ENCODE data around the gene AFAP1. TPM values are rescaled to one million over a fixed set of nuclear protein-coding genes. Genes with fewer than 3 reads are reported as not detected.

The AFAP1 gene
- total RNA-seq, 1 experiment from 2014 or later = 23.6 TPM

- ChIA-PET POLR2A (interaction anchor here (1.6 kb wide), 1 partner anchor 18 kb away, joined by 4 read pairs; no protein-coding TSS in a partner anchor), CTCF (interaction anchor here (0.9 to 3.9 kb wide), 4 partner anchors 46 to 139 kb away, joined by 3 to 27 read pairs (median 4); no protein-coding TSS in a partner anchor)
- no peaks in the 10 kb centered on the region for H3K9me3 Mint-ChIP-seq
- TF ChIP-seq ZNF121 (CRISPR knock-in tag; IDR thresholded peaks at IDR 0.05) (peak; percentile 14; the same call in 1 of the 2 replicates), CBFB (CRISPR knock-in tag; IDR thresholded peaks at IDR 0.05; ENCODE audit: low read depth) (no peak), NFYB (CRISPR knock-in tag; conservative IDR thresholded peaks at IDR 0.05; ENCODE audit: low read depth) (no peak)
- no peaks in the 10 kb centered on the region for H3K36me3 Mint-ChIP-seq
- peaks cover 5% of the 10 kb centered on the region for H3K27me3 Mint-ChIP-seq (ENCODE audit: low read depth)
- ATAC-seq (peak; percentile 4; the same call in 1 of the 2 replicates), DNase-seq (ENCODE audit: low spot score) (no peak)
- H3K27ac Mint-ChIP-seq = peak overlapping the region; percentile 78
- peaks cover 38% of the 10 kb centered on the region for H3K4me1 Mint-ChIP-seq
- H3K4me3 Mint-ChIP-seq = peak overlapping the region; percentile 52
Measured at GRCh38 chr4:7941111-7941964, 1.7 kb upstream of the AFAP1 start.

GRCh38 chr4:7938609-7939376 is 868 bp downstream of the AFAP1 start:
- CTCF ChIA-PET = interaction anchor here (0.6 to 6.8 kb wide), 20 partner anchors 9 to 177 kb away, joined by 3 to 74 read pairs (median 5); no protein-coding TSS in a partner anchor
- peaks cover 47% of the 10 kb centered on the region for H3K4me1 Mint-ChIP-seq

DNA sequence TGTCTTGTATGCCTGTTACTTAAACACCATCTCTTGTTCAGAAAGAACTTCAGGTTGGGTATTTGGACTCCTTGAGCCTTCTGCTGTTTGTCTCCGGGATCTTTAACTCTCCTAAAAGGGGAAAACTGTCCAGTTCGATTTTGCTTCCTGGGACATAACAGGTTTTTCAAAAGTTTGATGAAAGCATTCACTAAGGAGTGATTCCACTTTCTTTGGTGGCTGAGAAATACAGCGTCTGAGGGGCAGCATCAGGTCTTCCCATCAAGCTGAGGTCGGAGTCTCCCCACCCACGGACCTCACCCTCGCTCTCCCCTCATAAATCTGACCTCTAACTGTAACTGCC is 1.4 kb downstream of the AFAP1 start:
- Mint-ChIP-seq H3K27me3 (ENCODE audit: low read depth) (peaks cover 5% of the 10 kb centered on the region), H3K4me3 (peak overlapping the region; percentile 77)
- no peak for ATAC-seq
- no peak for TF ChIP-seq CBFB (CRISPR knock-in tag; IDR thresholded peaks at IDR 0.05; ENCODE audit: low read depth)
- no peak for TF ChIP-seq PRRX2 (CRISPR knock-in tag; IDR thresholded peaks at IDR 0.05)
- no peak for TF ChIP-seq USF1 (CRISPR knock-in tag; IDR thresholded peaks at IDR 0.05)
- TF ChIP-seq RORB (CRISPR knock-in tag; IDR thresholded peaks at IDR 0.05) = no peak
- TF ChIP-seq KAT7 (CRISPR knock-in tag; IDR thresholded peaks at IDR 0.05; ENCODE audit: borderline replicate concordance) = no peak
- TF ChIP-seq, protein P1, sequence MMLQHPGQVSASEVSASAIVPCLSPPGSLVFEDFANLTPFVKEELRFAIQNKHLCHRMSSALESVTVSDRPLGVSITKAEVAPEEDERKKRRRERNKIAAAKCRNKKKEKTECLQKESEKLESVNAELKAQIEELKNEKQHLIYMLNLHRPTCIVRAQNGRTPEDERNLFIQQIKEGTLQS (CRISPR knock-in tag; conservative IDR thresholded peaks at IDR 0.05) = no peak
- TF ChIP-seq ARID4B (CRISPR knock-in tag; IDR thresholded peaks at IDR 0.05; ENCODE audit: borderline replicate concordance) = no peak
- TF ChIP-seq ZNF317 (CRISPR knock-in tag; IDR thresholded peaks at IDR 0.05; ENCODE audit: borderline replicate concordance, low read depth) = no peak
- TF ChIP-seq ZNF416 (CRISPR knock-in tag; IDR thresholded peaks at IDR 0.05) = no peak

More at GRCh38 chr4:7938609-7939376, 868 bp downstream of the AFAP1 start:
- DNase-seq (ENCODE audit: low spot score) = peak; percentile 36
- H3K36me3 Mint-ChIP-seq = peaks cover 2% of the 10 kb centered on the region; the same call in 1 of the 2 replicates
- H3K27ac Mint-ChIP-seq = peak overlapping the region; percentile 91; the same call in 1 of the 2 replicates
- POLR2A ChIA-PET = interaction anchor here (0.6 to 0.8 kb wide), 2 partner anchors 9 to 102 kb away, joined by 3 to 4 read pairs; no protein-coding TSS in a partner anchor
- peak overlapping the region; percentile 77 for H3K4me3 Mint-ChIP-seq
- peaks cover 5% of the 10 kb centered on the region for H3K27me3 Mint-ChIP-seq (ENCODE audit: low read depth)
- TF ChIP-seq, protein P2, sequence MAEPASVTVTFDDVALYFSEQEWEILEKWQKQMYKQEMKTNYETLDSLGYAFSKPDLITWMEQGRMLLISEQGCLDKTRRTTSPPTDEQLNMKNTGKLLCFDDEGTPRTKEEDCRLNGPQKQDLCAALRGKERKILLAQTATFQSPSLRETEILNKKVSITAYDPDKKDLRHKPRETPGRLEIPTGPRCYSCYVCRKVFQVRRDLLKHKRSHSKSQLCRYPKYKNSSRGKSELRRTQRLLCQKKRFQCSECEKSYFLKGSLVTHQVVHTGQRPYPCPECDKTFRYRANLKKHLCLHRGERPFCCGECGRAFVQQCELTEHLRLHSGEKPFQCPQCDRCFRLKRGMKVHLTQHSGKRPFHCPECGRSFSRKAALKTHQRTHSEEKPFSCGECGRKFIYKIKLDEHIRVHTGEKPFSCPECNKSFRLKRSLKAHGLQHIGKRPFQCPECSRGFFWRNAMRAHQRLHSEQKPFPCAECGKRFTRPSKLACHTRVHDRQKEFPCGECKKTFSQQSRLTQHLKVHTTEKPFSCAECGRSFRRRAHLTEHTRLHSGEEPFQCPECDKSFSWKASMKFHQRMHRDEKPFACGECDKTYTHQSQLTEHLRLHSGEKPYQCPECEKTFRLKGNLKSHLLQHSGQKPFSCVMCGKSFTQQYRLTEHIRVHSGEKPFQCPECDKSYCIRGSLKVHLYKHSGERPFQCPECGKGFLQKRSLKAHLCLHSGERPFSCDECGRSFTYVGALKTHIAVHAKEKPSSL (CRISPR knock-in tag; conservative IDR thresholded peaks at IDR 0.05) = no peak
- TF ChIP-seq ZBTB21 (CRISPR knock-in tag; IDR thresholded peaks at IDR 0.05; ENCODE audit: borderline replicate concordance) (no peak), ZNF423 (CRISPR knock-in tag; IDR thresholded peaks at IDR 0.05) (0 out of 2 replicates have a peak, but pooled peaks have one; percentile 24), ETV6 (CRISPR knock-in tag; IDR thresholded peaks at IDR 0.05) (no peak), FOXK1 (CRISPR knock-in tag; IDR thresholded peaks at IDR 0.05) (0 out of 2 replicates have a peak, but pooled peaks have one; percentile 29), ATF6 (CRISPR knock-in tag; IDR thresholded peaks at IDR 0.05) (no peak), CREM (CRISPR knock-in tag; IDR thresholded peaks at IDR 0.05) (no peak), ESRRA (CRISPR knock-in tag; IDR thresholded peaks at IDR 0.05; ENCODE audit: borderline replicate concordance) (no peak)
- ATAC-seq = peak; percentile 12; the same call in 1 of the 2 replicates
- no peaks in the 10 kb centered on the region for H3K9me3 Mint-ChIP-seq

More for the DNA sequence above, 1.4 kb downstream of the AFAP1 start:
- H3K27ac Mint-ChIP-seq = peak overlapping the region; percentile 91; the same call in 1 of the 2 replicates
- no peak for DNase-seq (ENCODE audit: low spot score)
- ChIA-PET POLR2A (no interaction called here), CTCF (interaction anchor here (0.7 to 6.8 kb wide), 15 partner anchors 8 to 177 kb away, joined by 3 to 74 read pairs (median 5); no protein-coding TSS in a partner anchor)
- no peaks in the 10 kb centered on the region for H3K9me3 Mint-ChIP-seq
- H3K4me1 Mint-ChIP-seq = peaks cover 47% of the 10 kb centered on the region
- peaks cover 6% of the 10 kb centered on the region; the same call in 1 of the 2 replicates for H3K36me3 Mint-ChIP-seq
